Measurements from ENCODE around the gene SCNM1.

Gene SCNM1

DNA sequence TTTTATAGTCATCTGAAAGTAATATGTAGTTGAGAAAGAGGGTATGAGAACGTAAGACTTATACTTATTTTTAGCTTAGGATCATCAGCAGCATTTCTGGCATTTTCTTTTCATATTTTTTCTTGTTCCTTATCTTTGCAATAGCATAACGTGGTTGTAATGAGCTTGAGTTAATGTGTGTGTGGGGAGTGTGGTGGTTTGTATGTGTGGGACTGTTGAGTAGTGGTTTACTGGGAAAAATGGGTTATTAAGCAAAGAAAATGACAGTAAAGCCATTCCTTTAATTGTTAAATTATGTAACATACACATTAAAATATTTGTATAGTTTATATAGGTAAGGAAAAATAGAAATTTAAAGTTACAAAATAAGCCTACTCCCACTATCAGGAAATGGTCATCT, 47.6 kb downstream of the SCNM1 start:
- POLR2A ChIA-PET (ENCODE audit: low non-redundant PET), result no interaction called here
- no peak overlapping the region for H3K27ac ChIP-seq
- CTCF ChIA-PET, result interaction anchor here (1.0 kb wide), 1 partner anchor 14 kb away, joined by 3 read pairs; no protein-coding TSS in a partner anchor
- TF ChIP-seq, protein P1, sequence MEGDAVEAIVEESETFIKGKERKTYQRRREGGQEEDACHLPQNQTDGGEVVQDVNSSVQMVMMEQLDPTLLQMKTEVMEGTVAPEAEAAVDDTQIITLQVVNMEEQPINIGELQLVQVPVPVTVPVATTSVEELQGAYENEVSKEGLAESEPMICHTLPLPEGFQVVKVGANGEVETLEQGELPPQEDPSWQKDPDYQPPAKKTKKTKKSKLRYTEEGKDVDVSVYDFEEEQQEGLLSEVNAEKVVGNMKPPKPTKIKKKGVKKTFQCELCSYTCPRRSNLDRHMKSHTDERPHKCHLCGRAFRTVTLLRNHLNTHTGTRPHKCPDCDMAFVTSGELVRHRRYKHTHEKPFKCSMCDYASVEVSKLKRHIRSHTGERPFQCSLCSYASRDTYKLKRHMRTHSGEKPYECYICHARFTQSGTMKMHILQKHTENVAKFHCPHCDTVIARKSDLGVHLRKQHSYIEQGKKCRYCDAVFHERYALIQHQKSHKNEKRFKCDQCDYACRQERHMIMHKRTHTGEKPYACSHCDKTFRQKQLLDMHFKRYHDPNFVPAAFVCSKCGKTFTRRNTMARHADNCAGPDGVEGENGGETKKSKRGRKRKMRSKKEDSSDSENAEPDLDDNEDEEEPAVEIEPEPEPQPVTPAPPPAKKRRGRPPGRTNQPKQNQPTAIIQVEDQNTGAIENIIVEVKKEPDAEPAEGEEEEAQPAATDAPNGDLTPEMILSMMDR (conservative IDR thresholded peaks at IDR 0.05; ENCODE audit: low read depth), result no peak
- DNase-seq (ENCODE audit: low spot score), result no peak

Data from RWPE1 (cell line).